ENCODE results near the gene HS6ST1.

HS6ST1 gene

GRCh38 chr2:128287780-128288735, 30.6 kb downstream of the HS6ST1 start:
- DNase-seq (ENCODE audit: extremely low read depth, low read depth): no peak
- TF ChIP-seq CTCF (IDR thresholded peaks at IDR 0.05; ENCODE audit: low read depth, low read length): no peak

GRCh38 chr2:128286905-128287779, 31.5 kb downstream of the HS6ST1 start:
- TF ChIP-seq CTCF (IDR thresholded peaks at IDR 0.05; ENCODE audit: low read depth, low read length): no peak
- no peak for DNase-seq (ENCODE audit: extremely low read depth, low read depth)

DNA sequence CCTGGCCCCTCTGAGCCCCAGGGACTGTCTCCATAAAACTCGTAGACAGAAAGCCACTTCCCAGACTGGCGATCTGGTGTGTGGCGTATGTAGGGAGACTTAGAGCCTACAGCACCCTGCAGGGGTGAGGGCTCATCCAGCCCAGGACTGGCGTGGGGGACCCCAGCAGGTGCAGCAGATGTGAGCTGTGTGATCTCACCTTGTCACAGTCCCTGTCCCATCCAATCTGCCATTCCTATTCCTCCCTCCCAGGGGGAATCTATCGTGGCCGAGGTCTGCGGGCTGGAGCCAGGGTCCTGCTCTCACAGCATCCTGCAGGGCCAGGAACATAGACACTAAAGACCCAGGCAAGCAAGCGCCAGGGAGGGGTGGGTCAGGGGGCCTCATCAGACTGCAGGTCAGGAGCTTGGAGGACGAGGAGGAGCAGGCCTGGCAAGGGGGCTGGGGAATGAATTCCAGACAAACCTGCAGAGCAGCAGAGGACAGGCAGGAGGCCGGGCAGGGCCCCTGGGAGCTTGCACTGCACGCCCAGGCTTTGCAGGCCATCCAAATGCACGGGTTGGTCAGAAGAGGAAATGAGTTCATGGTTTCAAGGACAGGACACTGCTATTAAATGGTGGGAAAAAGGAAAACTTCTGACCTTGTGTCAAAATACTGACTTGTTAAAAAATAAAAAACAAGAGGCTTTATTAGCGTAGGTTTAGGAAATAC, 32.5 kb downstream of the HS6ST1 start:
- no peak for TF ChIP-seq CTCF (IDR thresholded peaks at IDR 0.05; ENCODE audit: low read depth, low read length)

DNA sequence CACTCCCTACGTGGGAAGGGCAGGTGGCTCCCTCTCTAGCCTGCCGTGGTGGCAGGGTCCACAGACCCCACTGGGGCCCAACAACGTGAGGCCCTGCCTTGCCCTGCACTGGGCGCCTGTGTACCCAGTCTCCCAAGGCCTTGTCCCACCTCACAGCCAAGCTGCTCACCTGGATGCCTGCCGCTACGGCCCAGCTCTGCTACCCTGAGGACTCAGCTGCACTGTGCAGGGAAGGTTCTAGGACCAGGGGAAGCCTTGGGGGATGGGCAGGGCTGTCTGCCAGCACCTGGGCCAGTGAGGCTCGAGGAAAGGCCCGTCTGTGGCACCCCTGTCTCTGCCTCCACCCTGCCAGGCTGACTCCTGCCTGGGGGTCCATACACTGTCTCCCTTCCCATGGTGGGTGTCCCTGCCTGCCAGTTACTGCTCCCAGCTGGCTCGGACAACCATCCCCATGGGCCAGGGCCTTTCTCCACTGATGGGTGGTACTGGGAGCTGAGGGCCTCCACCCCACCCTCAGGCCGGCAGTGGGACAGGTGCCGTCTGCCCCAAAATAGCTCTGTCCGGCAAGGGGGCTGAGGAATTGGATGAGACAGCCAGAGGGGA, 33.2 kb downstream of the HS6ST1 start:
- no peak for DNase-seq (ENCODE audit: extremely low read depth, low read depth)
- TF ChIP-seq CTCF (IDR thresholded peaks at IDR 0.05; ENCODE audit: low read depth, low read length): no peak

More for the DNA sequence above, 32.5 kb downstream of the HS6ST1 start:
- DNase-seq (ENCODE audit: extremely low read depth, low read depth): no peak

GRCh38 chr2:128284841-128285240, 33.8 kb downstream of the HS6ST1 start:
- DNase-seq (ENCODE audit: extremely low read depth, low read depth): no peak

DNA sequence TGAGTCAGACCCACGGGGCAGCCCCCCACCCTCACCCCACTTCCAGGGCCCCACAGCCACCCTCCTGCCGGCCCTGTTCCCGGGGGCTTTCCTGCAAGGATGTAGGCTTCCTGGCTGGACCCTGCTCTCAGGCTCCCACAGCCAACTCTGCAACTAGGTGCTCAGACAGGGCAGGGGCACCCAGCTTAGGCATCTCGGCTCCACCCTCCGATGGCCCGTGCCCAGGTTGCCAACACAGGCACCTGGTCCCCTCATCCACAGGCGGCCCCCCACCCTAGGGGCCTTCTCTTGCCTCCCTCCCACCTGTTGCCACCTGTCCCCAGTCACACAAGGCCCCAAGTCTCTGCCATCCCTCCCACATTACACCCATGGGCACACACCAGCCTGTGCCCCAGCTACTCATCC, 34.6 kb downstream of the HS6ST1 start:
- no peak for TF ChIP-seq CTCF (IDR thresholded peaks at IDR 0.05; ENCODE audit: low read depth, low read length)
- DNase-seq (ENCODE audit: extremely low read depth, low read depth): no peak

More at GRCh38 chr2:128284841-128285240, 33.8 kb downstream of the HS6ST1 start:
- no peak for TF ChIP-seq CTCF (IDR thresholded peaks at IDR 0.05; ENCODE audit: low read depth, low read length)
